ENCODE results near the gene CLASP1.
"Not testable (repeated sequence)": the region's sequence is repeated elsewhere in the genome, so short reads cannot be mapped to it uniquely, and the experiment has no call there.

The CLASP1 gene

DNA sequence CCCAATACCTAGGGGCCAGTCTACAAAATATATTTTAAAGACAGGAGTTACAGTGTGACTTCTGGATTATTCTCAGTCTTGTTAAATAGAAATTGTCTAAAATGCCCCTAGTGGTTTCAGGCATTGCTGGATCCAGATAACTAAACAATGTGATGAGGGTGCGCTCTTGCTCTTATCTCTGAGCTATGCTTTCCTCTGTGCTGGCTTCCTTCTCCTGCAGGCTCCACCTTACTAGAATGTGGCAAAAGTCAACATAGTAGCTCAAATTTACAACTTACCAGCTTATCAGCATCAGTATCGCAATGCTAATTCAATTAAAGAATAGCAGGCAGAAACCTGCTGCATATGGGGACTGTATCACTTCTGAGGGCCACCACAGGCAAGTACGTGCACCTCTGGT lies 179.9 kb downstream of the CLASP1 start:
- no peak for DNase-seq

GRCh38 chr2:121468936-121469335 lies 180.3 kb downstream of the CLASP1 start:
- DNase-seq: no peak

DNA sequence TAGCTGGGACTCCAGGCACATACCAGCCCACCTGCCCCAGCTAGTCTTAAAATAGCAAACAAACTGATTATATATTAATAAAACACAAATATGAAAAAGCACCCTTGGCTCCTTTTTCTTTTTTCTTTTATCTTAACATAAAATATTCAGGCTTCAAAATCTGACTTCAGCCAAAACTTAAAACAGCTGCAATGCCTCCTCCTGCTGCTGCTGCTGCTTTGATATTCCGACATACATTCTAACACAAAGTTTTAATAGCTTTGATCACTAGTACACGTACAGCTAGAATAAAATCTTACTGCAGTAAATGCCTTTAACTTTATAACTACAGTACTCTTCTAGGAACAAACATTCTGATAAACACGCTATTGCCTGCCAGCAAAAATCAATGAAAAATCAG lies 190.0 kb downstream of the CLASP1 start:
- no peak for DNase-seq

GRCh38 chr2:121456325-121456724 lies 192.9 kb downstream of the CLASP1 start:
- DNase-seq: no peak

- no peak for DNase-seq
Measured at GRCh38 chr2:121455446-121455845, 193.8 kb downstream of the CLASP1 start.

- no peak for DNase-seq
Measured at GRCh38 chr2:121454549-121455090, 194.6 kb downstream of the CLASP1 start.

DNA sequence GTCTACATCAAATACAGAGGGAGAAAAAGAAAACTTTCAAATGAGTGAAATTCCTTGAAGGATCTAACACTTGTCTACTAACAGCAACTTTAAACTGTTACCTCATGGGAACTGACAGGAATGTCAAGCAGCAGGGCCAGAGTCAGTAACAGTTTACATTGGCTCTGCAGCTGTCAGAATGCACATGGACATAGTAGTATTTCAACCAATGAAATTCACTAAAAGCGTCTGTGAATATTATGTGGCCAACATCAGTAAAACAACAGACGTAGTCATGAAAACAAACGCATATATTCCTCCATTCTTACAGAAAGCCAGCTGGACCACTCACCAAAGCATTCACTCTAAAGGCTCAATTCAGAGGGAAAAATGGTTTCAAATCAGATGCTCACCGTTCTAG lies 197.9 kb downstream of the CLASP1 start:
- DNase-seq: no peak

DNA sequence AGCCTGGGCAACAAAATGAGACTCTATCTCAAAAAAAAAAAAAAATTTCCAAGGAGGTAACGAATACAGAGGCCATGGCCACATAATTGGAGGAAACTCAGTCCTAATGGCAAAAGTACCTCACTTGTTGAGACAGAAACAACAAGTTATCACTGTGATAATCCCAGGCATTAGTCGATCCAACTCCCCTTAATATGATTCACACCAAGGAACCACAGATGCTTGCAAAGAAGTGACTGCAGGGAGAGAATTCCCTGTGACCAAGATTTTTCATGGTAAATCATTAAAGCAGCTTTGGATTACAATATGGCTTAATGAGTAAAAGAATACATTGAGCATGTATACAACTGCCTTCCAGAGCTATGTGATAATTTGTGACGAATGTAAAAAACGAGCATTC lies 199.0 kb downstream of the CLASP1 start:
- no peak for DNase-seq

GRCh38 chr2:121446647-121447241 lies 202.5 kb downstream of the CLASP1 start:
- no peak for DNase-seq

- DNase-seq: no peak
Measured at GRCh38 chr2:121442889-121443288, 206.4 kb downstream of the CLASP1 start.

DNA sequence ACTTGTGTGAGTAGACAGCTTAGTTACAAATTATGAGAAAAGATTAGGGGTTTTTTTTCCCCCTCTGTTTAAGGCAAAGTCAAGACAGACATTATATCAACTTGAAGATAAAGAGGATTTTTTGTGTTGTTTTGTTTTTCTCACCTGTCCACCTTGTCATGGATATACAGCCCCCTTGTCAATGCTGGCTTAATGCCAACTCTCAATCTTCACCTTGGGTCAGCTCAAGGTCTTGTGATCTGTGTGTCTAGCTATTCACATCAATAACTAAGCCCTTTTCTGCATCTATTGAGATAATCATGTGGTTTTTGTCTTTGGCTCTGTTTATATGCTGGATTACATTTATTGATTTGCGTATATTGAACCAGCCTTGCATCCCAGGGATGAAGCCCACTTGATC lies 211.0 kb downstream of the CLASP1 start:
- not testable (repeated sequence) for DNase-seq

DNA sequence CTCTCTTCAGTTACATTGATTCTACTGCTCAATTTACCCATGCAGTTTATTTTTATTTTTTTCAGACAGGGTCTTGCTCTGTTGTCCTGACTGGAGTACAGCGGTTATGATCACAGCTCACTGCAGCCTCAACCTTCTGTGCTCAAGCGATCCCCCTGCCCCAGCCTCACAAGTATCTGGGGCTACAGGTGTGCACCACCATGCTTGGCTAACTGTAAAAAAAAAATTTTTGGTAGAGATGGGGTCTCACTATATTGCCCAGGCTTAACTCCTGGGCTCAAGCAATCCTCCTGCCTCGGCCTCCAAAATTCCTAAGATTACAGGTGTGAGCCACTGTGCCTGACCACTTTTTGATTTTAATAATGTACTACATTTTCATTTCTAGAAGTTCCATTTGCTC lies 212.3 kb downstream of the CLASP1 start:
- DNase-seq: no peak

- DNase-seq: no peak
Measured at GRCh38 chr2:121435790-121436189, 213.5 kb downstream of the CLASP1 start.

- DNase-seq: no peak
Measured at GRCh38 chr2:121431214-121431613, 218.0 kb downstream of the CLASP1 start.

DNA sequence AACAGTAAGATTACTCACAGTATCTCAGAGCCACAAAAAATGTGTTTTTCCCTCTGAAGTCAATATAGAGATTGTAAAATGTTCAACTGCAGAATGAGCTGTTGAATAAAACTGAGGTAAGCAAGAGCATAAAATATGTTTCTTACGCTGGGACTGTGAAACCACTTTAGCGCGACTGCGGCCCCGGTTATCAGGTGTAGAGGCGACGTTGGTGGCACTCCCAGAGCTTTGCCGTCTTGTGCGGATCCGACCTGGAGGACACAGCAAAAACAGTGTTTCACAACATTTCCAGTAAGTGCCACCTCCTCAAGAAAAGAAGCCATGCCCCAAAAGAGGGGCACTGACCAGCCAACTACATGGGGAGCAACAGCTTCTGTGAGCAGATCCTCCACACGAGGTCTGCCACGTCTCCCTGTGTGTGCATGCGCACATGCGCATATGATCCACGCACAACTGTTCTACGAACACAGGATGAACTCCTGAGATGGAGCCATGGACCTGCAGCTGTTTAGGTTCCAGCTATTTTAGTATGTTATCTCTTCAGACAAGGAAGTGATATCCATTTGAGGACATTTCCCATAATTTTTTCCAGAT lies 219.2 kb downstream of the CLASP1 start:
- no peak for DNase-seq

DNA sequence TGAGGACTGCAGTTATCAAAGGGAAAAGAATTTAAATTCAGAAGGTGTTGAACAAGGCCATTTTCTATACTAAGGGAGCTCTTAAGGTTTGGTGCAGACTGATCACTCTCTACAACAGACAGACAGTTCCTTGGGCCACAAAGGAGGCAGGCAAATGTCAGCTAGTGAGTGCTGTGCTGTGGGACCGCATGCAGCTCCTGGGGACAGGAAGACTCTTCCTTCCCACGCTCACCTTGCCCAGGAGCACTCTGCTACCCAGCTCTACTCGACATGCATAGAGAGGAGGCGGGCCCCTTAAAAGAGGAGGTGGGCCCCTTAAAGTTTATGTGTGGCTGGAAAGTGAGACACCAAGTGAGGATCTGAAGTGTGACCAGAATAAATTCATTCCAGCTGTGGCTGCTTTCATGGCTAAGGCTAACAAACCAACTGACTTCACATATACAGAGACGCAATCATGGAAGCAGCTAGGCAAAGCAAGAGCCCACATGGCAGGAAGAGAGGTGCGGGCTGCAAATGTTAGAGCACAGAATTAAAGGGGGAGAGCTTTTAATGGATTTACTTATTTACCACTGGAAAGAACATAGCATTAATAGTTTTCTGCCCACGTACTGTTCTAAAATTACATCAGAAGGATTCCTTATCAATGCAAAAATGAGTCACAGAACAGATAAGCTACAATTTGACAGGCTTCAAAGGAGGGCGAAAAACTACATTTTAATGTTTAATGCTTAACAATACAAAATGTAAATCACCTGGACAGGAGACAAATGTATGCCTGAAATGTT lies 220.0 kb downstream of the CLASP1 start:
- no peak for DNase-seq

GRCh38 chr2:121427187-121427689 lies 222.0 kb downstream of the CLASP1 start:
- DNase-seq: no peak

- no peak for DNase-seq
Measured at GRCh38 chr2:121420486-121420885, 228.8 kb downstream of the CLASP1 start.

DNA sequence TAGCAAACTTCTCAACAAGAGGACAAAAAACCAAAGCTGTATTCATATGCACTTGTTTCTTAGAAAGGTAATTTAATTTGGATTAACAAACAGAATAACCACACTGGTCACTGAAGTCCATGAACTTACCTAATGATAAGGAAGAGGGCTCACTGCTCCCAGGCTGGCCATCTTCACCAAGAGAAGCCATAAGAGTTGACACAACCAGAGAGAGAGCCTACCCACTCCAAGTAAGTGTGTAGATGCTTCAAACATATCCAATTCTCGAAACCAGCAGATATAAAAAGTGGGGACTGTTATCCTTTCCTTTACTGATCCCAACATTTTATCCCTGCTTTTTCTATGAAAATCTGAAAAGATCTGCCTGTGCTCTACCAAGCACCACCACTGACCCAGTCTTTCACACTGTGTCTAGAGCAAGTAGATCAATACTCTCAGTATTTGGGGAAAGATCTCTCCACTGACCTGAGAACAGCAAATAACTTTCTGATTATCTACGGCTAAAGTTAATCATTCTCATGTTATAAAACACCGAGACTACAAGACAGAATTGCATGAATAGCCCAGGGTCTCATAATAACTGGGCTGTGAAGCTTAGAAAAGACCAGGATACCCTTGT lies 230.1 kb downstream of the CLASP1 start:
- no peak for DNase-seq

DNA sequence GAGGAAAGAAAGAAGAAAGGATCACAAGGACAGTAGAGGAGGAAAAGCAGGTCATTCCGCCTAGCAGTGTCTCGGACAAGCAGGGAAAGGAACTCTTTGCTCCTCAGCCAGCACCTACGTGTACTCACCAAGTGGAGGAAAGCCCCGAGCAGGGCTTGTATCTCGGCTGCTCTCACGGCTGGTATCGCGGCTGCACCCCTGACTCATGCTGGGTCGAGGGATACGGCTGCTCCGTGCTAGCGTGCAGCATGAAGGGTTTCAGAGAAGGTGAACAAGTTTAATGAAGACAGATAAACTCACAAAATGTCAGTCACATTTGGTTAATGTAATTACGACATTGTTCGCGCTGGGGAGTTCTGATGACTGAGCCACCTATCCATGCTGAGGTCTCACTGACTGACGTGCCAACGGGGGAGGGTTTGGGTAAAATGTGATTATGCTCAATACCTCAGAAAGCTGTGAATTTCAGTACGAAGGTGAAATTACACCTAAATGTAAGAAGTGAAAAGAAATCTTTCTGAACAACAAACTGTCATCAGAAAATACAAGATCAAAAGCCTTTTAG lies 230.7 kb downstream of the CLASP1 start:
- DNase-seq: no peak

DNA sequence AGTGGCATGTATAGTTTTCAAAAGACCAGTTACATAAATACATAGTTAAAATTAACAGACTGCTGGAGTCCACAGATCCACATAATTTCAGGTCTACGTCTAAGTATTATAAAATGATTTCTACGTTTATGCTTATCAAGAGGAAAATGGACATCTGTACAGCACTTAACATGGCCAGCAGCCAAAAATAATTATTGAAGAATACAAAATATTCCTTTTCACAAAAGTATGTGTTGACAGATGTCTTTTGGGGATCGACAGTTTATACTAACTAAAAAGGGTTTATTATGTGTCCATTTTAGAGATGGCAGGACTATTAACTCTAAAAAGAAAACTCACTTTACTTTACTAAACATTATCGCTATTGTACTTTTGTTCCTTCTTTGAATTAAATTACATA lies 231.4 kb downstream of the CLASP1 start:
- no peak for DNase-seq

DNA sequence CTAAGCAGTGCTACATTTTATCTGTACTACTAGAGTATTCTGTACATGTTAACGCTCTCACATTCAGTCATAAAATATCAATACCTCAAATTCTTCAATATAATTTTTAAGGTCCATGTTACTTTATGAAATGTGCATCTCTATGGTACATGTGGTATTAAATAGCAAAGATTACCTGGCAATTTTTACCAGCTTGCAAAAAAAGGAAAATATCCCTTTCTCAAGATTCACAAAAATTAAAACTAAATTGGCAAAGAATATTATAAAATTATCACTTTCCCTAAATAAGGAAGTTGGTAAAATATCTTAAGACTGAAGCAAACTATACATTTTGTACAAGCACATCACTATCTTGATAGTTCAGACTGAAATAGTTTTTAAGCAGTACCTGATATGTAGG lies 233.5 kb downstream of the CLASP1 start:
- DNase-seq: no peak

GRCh38 chr2:121412349-121412748 lies 236.9 kb downstream of the CLASP1 start:
- no peak for DNase-seq

Data from activated CD4-positive, alpha-beta T cell treated with anti-CD3 and anti-CD28 coated beads, Interleukin-2, Interleukin-6, amounts not matched to agents 100 ng/mL and 50 ng/mL, durations not matched to agents 16 hours and 8 hours (primary cell).